Epidermal melanocyte (primary cell): Measurements from ENCODE around the gene PACC1.
"Not testable (repeated sequence)": the region's sequence is repeated elsewhere in the genome, so short reads cannot be mapped to it uniquely, and the experiment has no call there.

Source experiments
- DNase-seq: peaks from one replicate; pipeline ENCODE4 v3.0.0; 2011; ENCODE audit warnings: low spot score; ENCODE audit not compliant: insufficient read length

PACC1 gene

GRCh38 chr1:212329105-212329504 is 85.6 kb downstream of the PACC1 start:
- no peak for DNase-seq

GRCh38 chr1:212328248-212328647 is 86.4 kb downstream of the PACC1 start:
- no peak for DNase-seq

- DNase-seq, result no peak
Observed at GRCh38 chr1:212326541-212326940, 88.1 kb downstream of the PACC1 start.

- DNase-seq, result no peak
Observed at GRCh38 chr1:212323066-212323465, 91.6 kb downstream of the PACC1 start.

GRCh38 chr1:212321031-212321430 is 93.7 kb downstream of the PACC1 start:
- DNase-seq, result not testable (repeated sequence)

- no peak for DNase-seq
Observed at GRCh38 chr1:212317916-212318315, 96.8 kb downstream of the PACC1 start.

- no peak for DNase-seq
Observed at GRCh38 chr1:212315907-212316306, 98.8 kb downstream of the PACC1 start.

- DNase-seq, result no peak
Observed at GRCh38 chr1:212315184-212315583, 99.5 kb downstream of the PACC1 start.
